GM21825 (cell line): ENCODE measurements around the gene IFI27.

ENCODE experiments used
- ATAC-seq: cut with Tn5 transposase; IDR thresholded peaks from one replicate; pipeline ENCODE4 v1.9.1; 2021; ENCODE audit warnings: mild to moderate bottlenecking, moderate library complexity; ENCODE audit not compliant: unreplicated experiment

The IFI27 gene

GRCh38 chr14:94124582-94125377 is 14.2 kb downstream of the IFI27 start:
- no peak for ATAC-seq

DNA sequence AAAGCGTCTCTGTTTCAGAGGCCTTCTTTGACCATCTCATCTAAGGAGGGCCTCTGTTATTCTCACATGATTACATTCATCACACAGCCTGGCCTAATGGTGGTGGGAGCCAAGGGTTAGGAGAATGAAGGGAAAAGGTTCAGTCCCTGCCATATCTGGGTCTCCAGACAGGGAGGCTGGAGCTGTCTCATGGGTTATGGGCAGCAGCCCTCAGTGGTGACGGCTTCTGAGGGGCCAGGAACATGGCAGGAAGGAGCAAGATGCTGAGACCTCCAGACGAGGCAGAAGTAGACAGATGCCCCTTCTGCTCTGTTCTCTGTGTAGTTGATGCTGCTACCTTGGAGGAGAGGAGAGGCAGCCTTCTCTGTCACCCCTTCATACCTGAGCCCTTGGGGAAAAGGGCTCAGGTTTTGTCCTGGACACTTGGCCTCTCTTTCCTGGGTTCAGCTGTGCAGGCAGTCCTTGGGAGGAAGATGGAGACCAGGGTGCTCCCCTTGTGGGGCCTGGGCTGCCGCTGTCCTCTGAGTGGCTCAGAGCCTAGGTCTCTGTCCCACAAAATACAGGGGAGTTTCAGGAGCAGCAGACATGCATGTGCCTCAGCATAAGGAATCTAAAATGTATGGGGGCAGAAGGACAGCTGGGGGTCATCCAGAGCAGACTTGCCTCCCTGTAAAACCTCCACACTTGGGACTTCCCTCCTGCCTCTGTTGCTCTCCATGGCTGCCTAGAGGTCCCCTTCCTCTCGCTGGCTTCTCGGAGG is 15.3 kb downstream of the IFI27 start:
- no peak for ATAC-seq

GRCh38 chr14:94126419-94126677 is 15.8 kb downstream of the IFI27 start:
- ATAC-seq: no peak

- no peak for ATAC-seq
Observed at GRCh38 chr14:94126800-94127199, 16.3 kb downstream of the IFI27 start.

DNA sequence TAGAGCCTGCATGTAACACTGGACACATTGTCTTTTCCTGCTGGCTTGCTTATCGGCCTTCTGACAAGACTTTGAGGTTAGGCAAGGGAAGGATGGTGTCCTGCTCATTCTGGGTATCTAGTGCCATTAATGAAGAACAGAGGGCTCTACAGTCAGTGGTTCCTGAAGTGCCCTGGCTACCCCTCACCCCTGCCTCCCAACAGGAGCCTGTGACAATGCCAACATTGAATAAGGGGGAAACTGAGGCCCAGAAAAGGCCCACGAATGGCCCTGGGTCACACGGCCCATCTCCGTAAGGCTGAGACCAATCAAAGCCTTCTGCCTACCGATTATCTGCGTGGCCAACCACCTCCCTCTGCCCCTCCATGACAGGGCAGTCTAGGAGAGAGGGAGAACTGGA is 16.8 kb downstream of the IFI27 start:
- ATAC-seq: no peak

- no peak for ATAC-seq
Observed at GRCh38 chr14:94128216-94128839, 17.8 kb downstream of the IFI27 start.

DNA sequence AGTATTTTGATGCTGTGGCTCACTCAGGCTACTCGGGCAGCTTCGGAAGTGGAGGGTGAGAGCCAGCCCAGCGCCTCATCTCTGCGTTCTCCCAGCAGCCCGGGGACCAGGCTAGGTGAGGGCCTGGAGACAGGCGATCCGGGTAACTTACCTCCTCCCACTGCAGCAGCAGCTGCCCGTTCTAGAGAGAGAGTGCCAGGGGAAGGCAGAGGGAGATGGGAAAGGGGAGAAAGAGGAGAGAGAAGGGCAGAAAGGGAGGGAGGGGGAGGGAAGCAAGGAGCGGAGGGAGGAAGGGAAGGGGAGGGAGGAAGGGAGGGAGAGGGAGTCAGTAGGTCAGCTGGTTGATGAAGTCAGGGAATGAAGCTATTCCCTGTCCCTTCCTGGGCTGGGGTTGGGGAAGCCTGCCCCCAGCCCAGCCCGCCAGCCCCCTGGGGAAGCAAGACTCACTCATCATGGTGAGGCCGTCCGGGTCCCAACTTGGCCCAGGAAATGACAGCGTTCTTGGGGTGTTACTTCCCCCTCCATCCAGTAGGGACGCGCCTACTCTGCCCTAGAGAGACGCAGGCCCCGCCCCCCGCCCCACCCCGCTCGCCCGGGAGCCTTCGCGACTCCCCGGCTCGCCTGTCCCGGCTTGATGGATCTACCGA is 18.7 kb downstream of the IFI27 start, which contains the start of gene IFI27L2:
TSS of gene IFI27L2 (minus strand) at position 494 of the 647 bp plus-strand sequence. CDS start at position 454, 40 bp downstream.
- peak; percentile 94 for ATAC-seq

DNA sequence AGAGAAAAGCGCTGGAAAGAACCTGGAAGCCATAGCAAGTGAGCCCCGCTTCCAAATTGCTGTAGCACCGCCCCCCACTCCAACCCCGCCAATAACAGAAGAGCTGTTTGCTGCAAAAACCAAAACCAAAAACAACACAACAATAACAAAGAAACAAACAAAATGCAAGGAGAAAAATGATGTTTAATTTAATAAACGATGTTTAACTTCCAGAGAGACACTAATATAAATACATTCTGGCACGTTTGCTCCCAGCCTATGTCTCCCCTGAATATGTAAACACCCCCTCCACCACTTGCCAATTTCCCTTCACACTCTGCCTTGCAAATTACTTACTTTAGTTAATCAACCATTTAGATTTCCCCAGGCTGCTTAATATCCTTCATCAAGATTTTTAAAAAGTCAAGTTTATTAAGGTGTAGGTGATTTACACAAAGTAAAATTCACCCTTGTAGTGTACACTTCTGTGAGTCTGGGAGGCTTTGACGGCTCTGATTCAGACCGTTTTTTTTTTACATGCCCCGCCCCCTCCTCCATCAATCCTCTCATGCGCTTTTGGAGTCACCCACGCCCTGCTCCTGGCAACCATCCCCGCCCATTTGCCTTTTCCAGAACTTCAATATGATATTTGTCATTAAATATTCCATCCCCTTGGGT is 19.4 kb downstream of the IFI27 start:
- ATAC-seq: no peak

- ATAC-seq: no peak
Observed at GRCh38 chr14:94132285-94132887, 21.9 kb downstream of the IFI27 start.

DNA sequence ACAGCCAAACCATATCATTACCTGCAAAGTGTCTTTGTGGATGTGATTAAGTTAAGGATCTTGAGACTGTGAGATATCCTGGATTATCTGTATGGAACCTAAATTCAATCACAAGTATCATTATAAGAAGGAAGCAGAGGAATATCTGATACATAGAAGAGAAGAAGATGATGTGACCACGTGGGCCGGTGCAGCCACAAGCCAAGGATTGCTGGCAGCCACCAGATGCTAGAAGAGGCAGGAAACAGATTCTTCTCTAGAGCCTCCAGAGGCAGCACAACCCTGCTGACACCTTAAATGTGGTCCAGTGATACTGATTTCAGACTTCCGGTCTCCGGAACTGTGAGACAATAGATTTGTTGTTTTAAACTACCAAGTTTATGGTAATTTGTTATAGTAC is 24.9 kb downstream of the IFI27 start:
- no peak for ATAC-seq

GRCh38 chr14:94136575-94137331 is 26.2 kb downstream of the IFI27 start:
- no peak for ATAC-seq

DNA sequence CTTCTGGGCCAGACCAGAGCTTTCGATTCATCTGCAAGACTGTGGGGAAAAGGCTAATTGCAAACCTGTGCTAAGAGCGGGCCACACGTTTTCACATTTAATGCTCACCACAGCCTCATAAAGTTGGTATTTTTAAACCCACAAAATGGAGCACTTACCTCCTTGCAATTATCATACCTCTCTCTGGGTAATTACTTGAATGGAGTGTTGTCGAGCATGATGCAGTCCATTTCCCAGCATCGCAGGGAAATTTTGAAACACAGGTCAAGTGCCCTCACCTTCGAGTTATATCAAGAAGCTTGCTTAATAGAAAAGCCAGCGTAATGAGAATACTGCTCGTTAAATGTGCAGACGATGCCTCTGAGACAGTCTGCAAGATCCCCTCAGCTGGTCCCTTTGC is 27.7 kb downstream of the IFI27 start:
- no peak for ATAC-seq

DNA sequence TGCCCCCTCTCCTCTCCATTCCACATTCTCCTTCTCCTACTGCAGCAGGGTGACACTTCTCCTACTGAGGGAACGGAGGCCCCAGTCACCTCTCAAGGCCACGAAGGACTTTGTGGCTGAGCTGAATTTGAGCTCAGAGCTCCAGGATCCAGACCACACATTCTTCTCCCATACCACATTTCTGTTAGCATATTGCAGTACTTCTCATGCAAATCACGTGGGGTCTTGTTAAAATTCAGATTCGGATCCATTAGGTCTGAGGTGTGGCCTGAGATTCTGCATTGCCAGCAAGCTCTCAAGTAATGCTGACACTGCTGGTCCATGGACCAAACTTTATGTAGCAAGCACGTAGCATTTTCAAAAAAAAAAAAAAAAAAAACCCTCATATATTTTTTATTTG is 28.5 kb downstream of the IFI27 start:
- no peak for ATAC-seq

DNA sequence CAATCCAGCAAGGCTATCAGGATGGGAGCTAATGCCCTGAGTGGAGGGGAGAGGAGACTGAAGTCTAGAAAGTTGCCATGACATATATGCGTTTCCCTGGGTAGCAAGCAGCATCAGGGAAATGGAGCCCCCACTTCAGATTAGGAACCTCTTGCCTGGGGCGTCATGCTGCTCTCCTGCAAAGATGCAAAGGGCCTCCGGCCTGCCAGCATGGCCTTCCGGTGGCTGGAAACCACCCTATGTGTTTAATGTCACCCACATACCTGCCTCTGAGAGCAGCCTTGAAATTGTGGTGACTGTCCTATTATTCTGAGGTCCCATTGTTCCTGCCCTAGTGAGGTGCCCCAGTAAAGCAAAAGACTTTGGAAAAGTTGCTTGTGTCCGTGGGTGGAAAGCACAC is 28.9 kb downstream of the IFI27 start:
- ATAC-seq: no peak

DNA sequence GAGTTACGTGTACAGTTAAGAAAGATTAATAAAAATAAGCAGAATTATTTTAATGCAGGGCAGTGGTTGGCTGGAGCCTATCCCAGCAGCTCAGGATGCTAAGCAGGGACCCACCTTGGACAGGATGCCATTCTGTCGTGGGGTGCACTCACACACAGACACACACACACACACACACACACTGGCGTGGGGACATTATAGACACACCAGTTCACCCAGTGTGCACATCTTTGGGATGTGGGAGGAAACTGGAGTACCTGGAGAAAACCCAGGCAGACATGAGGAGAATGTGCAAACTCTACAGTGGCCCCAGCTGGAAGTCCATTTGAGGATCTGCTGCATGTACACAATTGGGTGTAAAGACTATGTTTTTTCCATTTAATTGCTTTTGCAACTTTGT is 31.7 kb downstream of the IFI27 start:
- no peak for ATAC-seq

GRCh38 chr14:94142836-94143235 is 32.3 kb downstream of the IFI27 start:
- ATAC-seq: no peak

DNA sequence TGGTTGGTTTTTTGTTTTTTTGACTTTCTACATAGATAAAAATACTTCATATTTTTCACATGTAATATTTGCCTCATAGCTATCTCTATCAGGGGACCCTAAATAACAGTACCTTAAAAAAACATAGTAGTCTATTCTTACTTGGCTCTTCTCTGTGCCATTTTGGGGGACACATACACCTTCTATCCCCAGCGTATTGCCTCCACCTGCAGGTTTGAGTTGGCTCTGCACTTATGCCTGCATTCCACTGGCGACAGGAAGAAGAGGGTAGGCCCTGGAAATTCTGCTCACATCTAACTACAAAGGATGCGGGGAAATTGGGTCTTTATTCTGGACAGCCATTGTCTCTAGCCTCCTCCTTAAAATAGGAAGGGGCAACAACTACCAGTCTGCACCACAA is 32.7 kb downstream of the IFI27 start:
- ATAC-seq: no peak

- ATAC-seq: no peak
Observed at GRCh38 chr14:94143711-94144110, 33.2 kb downstream of the IFI27 start.

DNA sequence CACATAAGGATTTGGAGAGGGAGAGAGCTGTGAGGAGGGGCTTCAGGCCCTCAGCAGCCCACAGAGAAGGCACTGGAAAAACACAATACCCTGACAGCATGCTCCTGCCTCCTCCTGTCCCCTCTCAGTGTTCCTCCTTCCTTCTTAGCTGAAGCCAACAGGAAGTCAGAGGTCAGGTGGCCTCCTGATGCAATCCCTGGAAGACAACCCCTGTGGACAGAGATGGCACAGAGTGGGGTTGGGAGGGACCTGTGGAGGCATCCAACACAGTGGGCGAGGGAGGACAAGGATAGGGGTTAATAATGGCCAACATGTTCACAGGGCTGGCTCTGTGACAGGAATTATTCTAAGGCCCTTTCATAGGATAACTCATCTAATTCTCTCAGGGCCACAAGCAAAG is 34.2 kb downstream of the IFI27 start:
- ATAC-seq: no peak
